ENCODE results near the gene TNFSF11.

The TNFSF11 gene

GRCh38 chr13:42611086-42611779, 37.3 kb downstream of the TNFSF11 start:
- H3K4me3 ChIP-seq (ENCODE audit: low read depth, low read length): no peak overlapping the region
- no peak for DNase-seq (ENCODE audit: low read depth)
- no peak for TF ChIP-seq CTCF (IDR thresholded peaks at IDR 0.05; ENCODE audit: insufficient read depth, low read depth, low read length, missing control alignments)

GRCh38 chr13:42612021-42612765, 38.2 kb downstream of the TNFSF11 start:
- no peak for DNase-seq (ENCODE audit: low read depth)
- TF ChIP-seq CTCF (IDR thresholded peaks at IDR 0.05; ENCODE audit: insufficient read depth, low read depth, low read length, missing control alignments): no peak
- H3K4me3 ChIP-seq (ENCODE audit: low read depth, low read length): no peak overlapping the region

- no peak for TF ChIP-seq CTCF (IDR thresholded peaks at IDR 0.05; ENCODE audit: insufficient read depth, low read depth, low read length, missing control alignments)
- DNase-seq (ENCODE audit: low read depth): no peak
- no peak overlapping the region for H3K4me3 ChIP-seq (ENCODE audit: low read depth, low read length)
Measured at GRCh38 chr13:42614436-42615035, 40.6 kb downstream of the TNFSF11 start.

GRCh38 chr13:42615691-42616090, 41.7 kb downstream of the TNFSF11 start:
- no peak for DNase-seq (ENCODE audit: low read depth)
- no peak overlapping the region for H3K4me3 ChIP-seq (ENCODE audit: low read depth, low read length)
- no peak for TF ChIP-seq CTCF (IDR thresholded peaks at IDR 0.05; ENCODE audit: insufficient read depth, low read depth, low read length, missing control alignments)

GRCh38 chr13:42617221-42617620, 43.3 kb downstream of the TNFSF11 start:
- TF ChIP-seq CTCF (IDR thresholded peaks at IDR 0.05; ENCODE audit: insufficient read depth, low read depth, low read length, missing control alignments): no peak
- no peak for DNase-seq (ENCODE audit: low read depth)

GRCh38 chr13:42623916-42624315, 50.0 kb downstream of the TNFSF11 start:
- H3K4me3 ChIP-seq (ENCODE audit: low read depth, low read length): no peak overlapping the region
- TF ChIP-seq CTCF (IDR thresholded peaks at IDR 0.05; ENCODE audit: insufficient read depth, low read depth, low read length, missing control alignments): no peak
- no peak for DNase-seq (ENCODE audit: low read depth)

More at GRCh38 chr13:42617221-42617620, 43.3 kb downstream of the TNFSF11 start:
- H3K4me3 ChIP-seq (ENCODE audit: low read depth, low read length): no peak overlapping the region
